ENCODE measurements around the gene SHBG.
A peak's percentile ranks its signal among the peaks of the same experiment; 100 is the strongest.
"Not testable (repeated sequence)": the region's sequence is repeated elsewhere in the genome, so short reads cannot be mapped to it uniquely, and the experiment has no call there.

Gene SHBG

GRCh38 chr17:7612294-7612640, 17.7 kb upstream of the SHBG start:
- no peak for DNase-seq

- no peak for DNase-seq
Observed at GRCh38 chr17:7613769-7614424, 16.0 kb upstream of the SHBG start.

GRCh38 chr17:7614425-7615264, 15.3 kb upstream of the SHBG start, which contains the start of gene FXR2:
TSS of gene FXR2 (minus strand) at chr17:7614897. CDS start at chr17:7614532, 365 bp downstream.
- DNase-seq, result peak; percentile 97

GRCh38 chr17:7615265-7615747, 14.6 kb upstream of the SHBG start:
- no peak for DNase-seq

GRCh38 chr17:7618608-7619007, 11.3 kb upstream of the SHBG start:
- no peak for DNase-seq

GRCh38 chr17:7620835-7621234, 9.1 kb upstream of the SHBG start:
- no peak for DNase-seq

- DNase-seq, result no peak
Observed at GRCh38 chr17:7623661-7624060, 6.3 kb upstream of the SHBG start.

- DNase-seq, result not testable (repeated sequence)
Observed at GRCh38 chr17:7625749-7626148, 4.2 kb upstream of the SHBG start.

- DNase-seq, result no peak
Observed at GRCh38 chr17:7626307-7626706, 3.6 kb upstream of the SHBG start.

- no peak for DNase-seq
Observed at GRCh38 chr17:7626956-7627249, 3.0 kb upstream of the SHBG start.

- peak; percentile 82 for DNase-seq
Observed at GRCh38 chr17:7627250-7628121, 2.4 kb upstream of the SHBG start, which contains the start of gene SAT2. TSS of gene SAT2 (minus strand) at chr17:7627821. CDS start at chr17:7627635, 186 bp downstream.

- DNase-seq, result no peak
Observed at GRCh38 chr17:7631398-7632380, 1.8 kb downstream of the SHBG start.

GRCh38 chr17:7632492-7632894, 2.6 kb downstream of the SHBG start:
- no peak for DNase-seq

- DNase-seq, result no peak
Observed at GRCh38 chr17:7633093-7633492, 3.2 kb downstream of the SHBG start.

GRCh38 chr17:7634384-7634783, 4.4 kb downstream of the SHBG start:
- no peak for DNase-seq

GRCh38 chr17:7636163-7636562, 6.2 kb downstream of the SHBG start:
- no peak for DNase-seq

- DNase-seq, result no peak
Observed at GRCh38 chr17:7640783-7641182, 10.8 kb downstream of the SHBG start.

- DNase-seq, result not testable (repeated sequence)
Observed at GRCh38 chr17:7641635-7642034, 11.7 kb downstream of the SHBG start.

GRCh38 chr17:7644775-7645174, 14.8 kb downstream of the SHBG start:
- no peak for DNase-seq

GRCh38 chr17:7646457-7646856, 16.5 kb downstream of the SHBG start:
- no peak for DNase-seq

- DNase-seq, result no peak
Observed at GRCh38 chr17:7647018-7647417, 17.1 kb downstream of the SHBG start.

GRCh38 chr17:7650509-7651096, 20.7 kb downstream of the SHBG start, which contains the start of gene ATP1B2:
TSS of gene ATP1B2 (plus strand) at chr17:7650926. CDS start at chr17:7651519, 593 bp downstream.
- DNase-seq, result peak; percentile 80
